ENCODE results near the gene SSU72.
"Not testable (repeated sequence)": the region's sequence is repeated elsewhere in the genome, so short reads cannot be mapped to it uniquely, and the experiment has no call there.

The SSU72 gene

DNA sequence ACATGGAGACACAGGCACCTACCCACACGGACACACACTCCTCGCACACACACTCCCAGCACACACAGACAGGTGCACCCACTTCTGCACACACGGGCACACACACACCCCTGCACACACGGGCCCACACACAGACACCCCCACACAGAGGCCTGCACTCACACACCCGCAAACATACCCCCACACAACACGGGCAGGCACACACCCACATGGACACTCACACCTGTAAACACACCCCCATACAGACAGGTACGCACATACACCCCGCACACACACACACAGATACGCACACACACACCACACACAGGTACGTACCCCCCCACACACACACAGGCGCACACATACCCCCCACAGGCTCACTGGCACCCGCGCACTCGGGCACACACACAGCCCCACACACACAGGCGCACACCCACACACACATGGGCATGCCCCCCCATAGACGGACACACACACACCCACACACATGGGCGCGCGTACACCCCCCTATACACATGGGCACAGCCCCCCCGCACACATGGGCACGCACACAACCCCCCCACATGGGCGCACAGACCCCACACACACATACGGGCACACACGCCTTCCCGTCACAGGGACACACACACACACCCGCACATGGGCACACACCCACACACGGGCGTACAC, 56.6 kb downstream of the SSU72 start:
- no peak for DNase-seq (ENCODE audit: low read depth, low spot score)
- H3K4me3 ChIP-seq (ENCODE audit: low read length) = no peak overlapping the region

DNA sequence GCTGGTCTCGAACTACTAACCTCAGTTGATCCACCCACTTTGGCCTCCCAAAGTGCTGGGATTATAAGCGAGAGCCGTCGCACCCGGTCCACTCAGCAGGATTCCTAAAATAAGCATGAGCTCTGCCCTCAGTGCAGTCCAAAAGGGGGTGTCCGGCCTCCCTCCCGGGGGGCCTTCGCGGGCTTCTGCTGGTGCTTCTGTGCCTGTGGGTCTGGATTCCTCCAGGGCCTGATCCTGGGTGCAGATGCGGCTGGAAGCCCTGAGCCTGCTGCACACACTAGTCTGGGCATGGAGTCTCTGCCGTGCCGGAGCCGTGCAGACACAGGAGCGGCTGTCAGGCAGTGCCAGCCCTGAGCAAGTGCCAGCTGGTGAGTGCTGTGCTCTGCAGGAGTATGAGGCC, 57.7 kb downstream of the SSU72 start:
- not testable (repeated sequence) for DNase-seq (ENCODE audit: low read depth, low spot score); H3K4me3 ChIP-seq (ENCODE audit: low read length)

DNA sequence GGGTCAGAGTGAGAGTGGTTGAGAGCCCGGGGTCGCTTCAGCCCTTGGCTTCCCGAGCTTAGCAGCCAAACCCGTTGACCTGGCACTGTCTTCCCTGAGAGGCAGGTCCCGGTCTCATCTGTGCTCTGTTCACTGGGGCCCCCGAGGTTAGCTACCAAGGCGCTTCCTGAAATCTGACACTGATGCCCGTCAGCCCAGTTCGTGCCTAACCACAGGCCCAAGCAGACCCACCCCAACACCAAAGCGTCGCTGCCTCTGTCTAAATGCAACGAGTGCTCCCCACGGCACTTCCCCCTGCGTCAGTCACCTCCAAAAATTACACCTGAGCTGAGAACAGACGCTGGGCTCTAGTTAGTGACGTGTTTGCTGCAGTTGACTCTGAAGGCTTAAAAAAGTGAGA, 60.3 kb downstream of the SSU72 start:
- not testable (repeated sequence) for DNase-seq (ENCODE audit: low read depth, low spot score)

DNA sequence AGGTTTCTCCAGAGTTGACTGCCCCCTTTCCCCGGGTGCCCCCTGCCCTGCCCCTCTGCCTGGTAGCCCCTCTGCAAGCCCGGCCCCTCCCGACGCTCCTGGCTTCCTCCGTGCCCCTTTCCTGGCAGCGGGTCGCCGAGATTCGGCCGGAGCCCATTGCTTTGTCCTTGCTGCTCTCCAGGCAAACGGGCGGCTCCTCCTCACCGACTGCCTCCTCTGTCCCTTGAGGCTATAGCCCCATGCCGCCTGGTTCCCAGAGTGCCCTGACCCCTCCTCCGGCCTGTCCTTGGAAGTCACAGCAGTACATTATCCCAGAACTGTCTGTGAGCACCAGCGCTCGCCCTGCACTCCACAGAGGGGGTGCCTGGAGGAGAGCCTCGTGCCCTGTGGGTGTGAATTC, 61.0 kb downstream of the SSU72 start:
- DNase-seq (ENCODE audit: low read depth, low spot score) = not testable (repeated sequence)
- H3K4me3 ChIP-seq (ENCODE audit: low read length) = peak overlapping the region; percentile 27; the same call in 1 of the 2 replicates

More for the DNA sequence above, 60.3 kb downstream of the SSU72 start:
- not testable (repeated sequence) for H3K4me3 ChIP-seq (ENCODE audit: low read length)

- not testable (repeated sequence) for DNase-seq (ENCODE audit: low read depth, low spot score)
- H3K4me3 ChIP-seq (ENCODE audit: low read length) = peak overlapping the region; percentile 57
Observed at GRCh38 chr1:1512425-1512824, 62.2 kb downstream of the SSU72 start.

- DNase-seq (ENCODE audit: low read depth, low spot score) = peak; percentile 95
- H3K4me3 ChIP-seq (ENCODE audit: low read length) = peak within 1 kb of the TSS; percentile 57
Observed at GRCh38 chr1:1511533-1512285, 63.0 kb downstream of the SSU72 start, which contains the start of gene ATAD3A. Gene ATAD3A, plus strand, starts transcription at chr1:1512162. Its CDS starts 107 bp downstream, at chr1:1512269.

- DNase-seq (ENCODE audit: low read depth, low spot score) = peak; percentile 11
Observed at GRCh38 chr1:1510912-1511532, 63.6 kb downstream of the SSU72 start.

DNA sequence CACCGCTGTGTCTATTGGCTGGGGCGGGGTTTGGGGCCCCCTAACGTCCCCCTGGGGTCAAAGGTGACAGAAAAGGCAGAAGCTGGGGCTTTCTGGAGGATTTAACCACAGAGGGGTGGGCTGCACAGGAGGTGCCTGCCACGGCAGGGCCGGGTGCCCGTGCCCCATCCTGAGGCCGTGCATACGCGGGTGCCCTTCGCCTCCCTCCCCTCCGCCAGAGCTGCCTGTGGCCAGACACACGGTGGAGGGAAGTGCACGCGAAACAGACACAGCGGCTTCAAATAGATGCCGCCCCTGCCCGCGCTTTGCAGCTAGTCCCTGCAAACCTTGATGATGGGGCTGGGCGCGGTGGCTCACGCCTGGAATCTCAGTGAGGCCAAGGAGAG, 65.2 kb downstream of the SSU72 start:
- H3K4me3 ChIP-seq (ENCODE audit: low read length); DNase-seq (ENCODE audit: low read depth, low spot score): not testable (repeated sequence)

More at GRCh38 chr1:1510912-1511532, 63.6 kb downstream of the SSU72 start:
- peak overlapping the region; percentile 57 for H3K4me3 ChIP-seq (ENCODE audit: low read length)

DNA sequence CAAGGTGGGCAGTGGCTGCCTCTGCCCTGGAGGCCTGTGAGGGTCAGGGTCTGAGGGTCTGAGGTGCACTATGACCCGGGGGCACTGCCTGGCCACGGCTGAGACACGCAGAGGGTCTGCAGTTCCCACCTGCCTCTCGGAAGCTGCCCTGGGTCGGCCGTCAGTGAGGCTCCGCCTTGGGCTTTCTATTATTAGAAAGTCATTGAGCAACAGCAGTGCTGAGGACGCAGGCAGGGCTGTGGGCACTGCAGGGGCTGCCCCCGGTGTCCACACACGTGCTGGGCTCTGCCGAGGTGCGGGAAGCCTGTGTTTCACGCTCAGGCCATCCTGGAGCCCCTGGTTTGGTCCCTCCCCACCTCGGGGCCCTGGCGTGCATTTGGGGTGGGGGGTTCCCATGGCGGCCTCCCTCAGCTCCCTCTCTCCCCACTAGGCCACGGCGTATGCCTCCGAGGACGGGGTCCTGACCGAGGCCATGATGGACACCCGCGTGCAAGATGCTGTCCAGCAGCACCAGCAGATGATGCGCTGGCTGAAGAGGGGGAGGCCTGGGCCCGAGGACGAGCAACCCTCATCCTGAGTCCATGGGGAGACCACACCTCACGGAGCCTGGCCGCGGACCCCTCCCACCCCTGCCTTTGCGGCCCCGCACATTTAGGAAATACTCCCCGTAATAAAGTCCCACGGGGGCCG, 65.7 kb downstream of the SSU72 start:
- DNase-seq (ENCODE audit: low read depth, low spot score); H3K4me3 ChIP-seq (ENCODE audit: low read length): not testable (repeated sequence)

DNA sequence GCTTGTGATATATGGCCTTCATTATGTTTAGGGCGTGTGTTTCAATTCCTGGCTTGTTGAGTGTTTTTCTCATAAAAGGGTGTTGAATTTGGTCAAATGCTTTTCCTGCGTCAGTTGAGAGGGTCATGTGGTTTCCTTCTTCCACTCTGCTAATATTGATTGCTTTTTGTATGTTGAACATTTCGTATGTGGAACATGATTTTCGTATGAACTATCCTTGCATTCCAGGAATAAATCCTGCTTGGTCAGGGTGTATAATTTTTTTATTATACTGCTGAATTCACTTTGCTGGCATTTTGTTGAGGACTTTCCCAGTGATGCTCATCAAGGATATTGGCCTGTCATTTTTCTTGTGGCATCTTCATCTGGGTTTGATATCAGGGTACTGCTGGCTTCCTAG, 67.4 kb downstream of the SSU72 start:
- DNase-seq (ENCODE audit: low read depth, low spot score) = no peak
- no peak overlapping the region for H3K4me3 ChIP-seq (ENCODE audit: low read length)

DNA sequence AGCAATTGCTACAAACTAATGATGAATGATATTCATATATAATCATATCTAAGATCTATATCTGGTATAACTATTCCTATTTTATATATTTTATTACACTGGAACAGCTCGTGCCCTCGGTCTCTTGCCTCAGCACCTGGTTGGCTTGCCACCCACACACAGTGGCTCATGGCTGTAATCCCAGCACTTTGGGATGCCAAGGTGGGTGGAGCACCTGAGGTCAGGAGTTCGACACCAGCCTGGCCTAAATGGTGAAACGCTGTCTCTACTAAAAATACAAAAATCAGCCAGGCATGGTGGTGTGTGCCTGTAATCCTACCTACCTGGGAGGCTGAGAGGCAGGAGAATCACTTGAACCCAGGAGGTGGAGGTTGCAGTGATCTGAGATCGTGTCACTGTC, 68.9 kb downstream of the SSU72 start:
- H3K4me3 ChIP-seq (ENCODE audit: low read length) = peak overlapping the region; percentile 42
- DNase-seq (ENCODE audit: low read depth, low spot score) = not testable (repeated sequence)

- peak overlapping the region; percentile 42 for H3K4me3 ChIP-seq (ENCODE audit: low read length)
- not testable (repeated sequence) for DNase-seq (ENCODE audit: low read depth, low spot score)
Observed at GRCh38 chr1:1505366-1505798, 69.3 kb downstream of the SSU72 start.

- peak overlapping the region; percentile 42 for H3K4me3 ChIP-seq (ENCODE audit: low read length)
- peak; percentile 80 for DNase-seq (ENCODE audit: low read depth, low spot score)
Observed at GRCh38 chr1:1504777-1505365, 69.8 kb downstream of the SSU72 start.

GRCh38 chr1:1495461-1495975, 79.1 kb downstream of the SSU72 start:
- not testable (repeated sequence) for DNase-seq (ENCODE audit: low read depth, low spot score); H3K4me3 ChIP-seq (ENCODE audit: low read length)

DNA sequence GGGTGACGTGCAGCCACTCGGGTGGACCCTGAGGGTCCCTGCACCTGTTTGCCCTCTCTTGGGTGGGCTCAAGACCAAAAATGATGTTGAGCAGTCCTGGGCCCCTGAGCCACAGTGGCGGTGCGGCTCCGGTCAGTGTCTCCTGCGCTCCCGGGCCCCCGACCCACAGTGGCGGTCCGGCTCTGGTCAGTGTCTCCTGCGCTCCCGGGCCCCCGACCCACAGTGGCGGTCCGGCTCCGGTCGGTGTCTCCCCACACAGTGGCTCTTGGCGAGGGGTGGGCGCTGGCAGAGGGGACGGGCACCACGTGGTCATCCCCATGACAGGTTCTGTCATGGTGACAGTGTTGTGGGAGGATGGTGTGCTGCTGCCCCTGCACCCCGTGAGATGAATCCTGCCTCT, 80.4 kb downstream of the SSU72 start:
- H3K4me3 ChIP-seq (ENCODE audit: low read length); DNase-seq (ENCODE audit: low read depth, low spot score): not testable (repeated sequence)

Data from Jurkat, Clone E6-1 (cell line).